ENCODE data around the gene CBX6.

DNA sequence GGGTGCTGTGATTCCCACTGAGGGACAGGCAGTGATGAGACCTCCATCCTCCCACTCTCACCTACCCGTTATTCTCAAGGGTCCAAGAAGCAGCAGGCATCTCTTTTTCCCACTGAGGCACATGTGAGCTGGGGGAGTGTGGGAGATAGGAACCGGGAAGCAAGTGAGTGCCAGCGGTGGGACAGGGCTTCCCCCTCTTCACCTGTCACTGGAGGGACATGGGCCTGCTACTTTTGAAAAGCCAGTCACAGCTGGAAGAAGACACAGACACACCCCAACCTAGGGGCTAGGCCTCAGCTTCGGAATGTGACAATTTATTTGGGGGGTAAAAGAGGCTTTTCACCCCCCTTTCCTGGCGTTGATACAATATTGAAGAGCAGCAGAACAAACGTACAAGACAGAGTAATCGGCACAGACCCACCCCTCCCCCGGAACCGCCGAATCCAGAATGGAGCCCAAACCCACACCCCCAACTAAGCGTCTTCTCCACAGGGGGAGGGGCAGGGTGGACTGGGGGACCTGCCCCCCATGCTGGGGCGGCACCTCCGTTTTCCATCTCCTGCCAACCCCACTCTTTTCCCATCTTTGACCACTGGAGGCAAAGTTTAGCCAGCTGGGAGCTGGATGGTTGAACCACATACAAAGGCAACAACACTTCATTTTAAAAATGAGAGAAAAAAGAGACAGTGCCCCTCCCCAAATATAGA, 10.7 kb downstream of the CBX6 start:
- TF ChIP-seq POLR2A (IDR thresholded peaks at IDR 0.05), result no peak
- TF ChIP-seq CTCF (IDR thresholded peaks at IDR 0.05), result no peak
